Erythroblast (primary cell): ENCODE measurements around the gene PPP1R1B.

Experiments
- GATA1 ChIP-seq: IDR thresholded peaks from 2 replicates; pipeline ENCODE4 v1.6.1; 2011; ENCODE audit warnings: low read depth, mild to moderate bottlenecking, control low read depth, low read length, moderate library complexity
- POLR2A ChIP-seq: IDR thresholded peaks from 2 replicates; pipeline ENCODE4 v1.6.1; 2011; ENCODE audit warnings: mild to moderate bottlenecking, low read length

DNA sequence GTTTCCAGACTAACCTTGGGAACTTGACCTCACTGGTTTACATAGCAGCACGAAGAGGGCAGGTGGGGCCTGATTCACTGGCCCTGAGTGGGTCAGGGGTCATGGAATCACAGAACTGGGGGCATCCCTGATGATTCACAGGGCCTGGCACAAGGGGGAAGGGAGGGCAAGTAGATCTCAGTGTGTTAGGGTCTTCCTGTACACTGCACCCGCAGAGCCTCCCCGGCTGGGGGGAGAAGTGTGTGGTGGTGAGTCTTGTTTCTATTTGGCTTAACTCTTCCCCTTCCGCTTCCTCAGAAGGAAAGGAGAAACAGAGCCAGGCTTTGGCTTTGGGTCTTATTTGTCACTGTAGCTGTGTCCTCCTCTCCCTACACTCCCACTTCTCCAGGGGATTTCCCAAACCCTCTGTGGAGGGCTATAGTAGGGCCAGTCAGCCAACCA, 13.9 kb downstream of the PPP1R1B start:
- TF ChIP-seq POLR2A (no peak), GATA1 (no peak)
